Esophagus squamous epithelium (tissue), 4 donors: ENCODE data around the gene AUTS2.

ENCODE experiments used
- CTCF ChIP-seq, 6 experiments: fragments of 450-650 bp in 4 of 6; fragments of 200-600 bp in 2 of 6; sonication (generic) in 2 of 6; IDR thresholded peaks; one replicate each; pipeline ENCODE4 v1.5.1; 2016 to 2019; ENCODE audit warnings: antibody characterized with exemption in 6 of 6, mild to moderate bottlenecking in 4 of 6, moderate library complexity in 4 of 6
- POLR2A ChIP-seq, 4 donors: fragments of 450-650 bp; IDR thresholded peaks; one replicate each; pipeline ENCODE4 v1.6.1; 2017; ENCODE audit warnings: antibody characterized with exemption in 4 of 4, mild to moderate bottlenecking in 4 of 4, moderate library complexity in 3 of 4

- no peak for TF ChIP-seq CTCF (IDR thresholded peaks at IDR 0.05)
- TF ChIP-seq POLR2A (IDR thresholded peaks at IDR 0.05) = no peak
Measured at GRCh38 chr7:69800495-69800894, 202.2 kb downstream of the AUTS2 start.
